Smooth muscle cell (in vitro differentiated cells): ENCODE data around the gene SIAE. TPM values are rescaled to one million over a fixed set of nuclear protein-coding genes. Genes with fewer than 3 reads are reported as not detected.

Source experiments
- DNase-seq: peaks from one replicate; lab custom pipeline; 2025; ENCODE audit not compliant: unreplicated experiment; lab: John Stamatoyannopoulos, UW
- H2AFZ ChIP-seq: fragments of 200-600 bp; sonication (generic); 2 replicates; pipeline ENCODE4 v1.6.0; 2016; ENCODE audit warnings: antibody characterized with exemption, low read depth, mild to moderate bottlenecking
- H3F3A ChIP-seq: fragments of 200-600 bp; sonication (generic); 2 replicates; pipeline ENCODE4 v1.6.0; 2017; ENCODE audit warnings: antibody characterized with exemption, low read depth
- H3K27ac ChIP-seq: fragments of 200-600 bp; sonication (generic); 2 replicates; pipeline ENCODE4 v1.5.1; 2016; ENCODE audit warnings: low read depth, mild to moderate bottlenecking
- H3K27me3 ChIP-seq: fragments of 200-600 bp; sonication (generic); 2 replicates; pipeline ENCODE4 v1.6.1; 2016; ENCODE audit warnings: low read depth, mild to moderate bottlenecking
- H3K36me3 ChIP-seq: fragments of 200-600 bp; sonication (generic); 2 replicates; pipeline ENCODE4 v1.5.1; 2016; ENCODE audit warnings: low read depth
- H3K4me1 ChIP-seq: fragments of 200-600 bp; sonication (generic); 2 replicates; pipeline ENCODE4 v1.5.1; 2016; ENCODE audit warnings: low read depth
- H3K4me2 ChIP-seq: fragments of 200-600 bp; sonication (generic); 2 replicates; pipeline ENCODE4 v1.6.0; 2016; ENCODE audit warnings: mild to moderate bottlenecking
- H3K4me3 ChIP-seq: fragments of 200-600 bp; sonication (generic); 2 replicates; pipeline ENCODE4 v1.5.1; 2016; ENCODE audit warnings: mild to moderate bottlenecking
- H3K79me2 ChIP-seq: fragments of 200-600 bp; sonication (generic); 2 replicates; pipeline ENCODE4 v1.6.0; 2016; ENCODE audit warnings: low read depth, mild to moderate bottlenecking
- H3K9ac ChIP-seq: fragments of 200-600 bp; sonication (generic); 2 replicates; pipeline ENCODE4 v1.6.0; 2016; ENCODE audit warnings: low read depth
- H3K9me3 ChIP-seq: fragments of 200-600 bp; sonication (generic); replicated peaks from 2 replicates; pipeline ENCODE4 v1.5.1; 2016; ENCODE audit warnings: low read depth
- H4K20me1 ChIP-seq: fragments of 200-600 bp; sonication (generic); 2 replicates; pipeline ENCODE4 v1.6.0; 2016; ENCODE audit warnings: low read depth
- WGBS: methylation state at CpG from one replicate; pipeline ENCODE4 v1.1.7; 2016; ENCODE audit warnings: low lambda C conversion rate; 5-methylcytosine and 5-hydroxymethylcytosine counted together
- polyA plus RNA-seq: library from polyadenylated mRNA; unstranded; fragments of >200 nt; fragmentation: Nextera tagmentation; extraction: Ambion mirVana; gene quantifications from 2 replicates; pipeline ENCODE4 v1.2.1, GENCODE V29; 2016
- small RNA-seq: library from RNA; depleted of rRNA; stranded (forward); fragments of <200 nt; gene quantifications from one replicate; pipeline ENCODE3, GENCODE V24; 2014
- total RNA-seq: library from RNA; depleted of rRNA; stranded (reverse); fragments of >200 nt; gene quantifications from 2 replicates; pipeline ENCODE4 v1.2.3, GENCODE V29; 2014
- TF ChIP-seq, protein P1 (sequence below): fragments of 200-600 bp; sonication (generic); IDR thresholded peaks from 2 replicates; pipeline ENCODE4 v1.5.1; 2017; ENCODE audit warnings: borderline replicate concordance, mild to moderate bottlenecking, antibody characterized with exemption; ENCODE audit not compliant: insufficient read depth, poor library complexity, severe bottlenecking

Gene SIAE
- total and polyA plus RNA-seq, 2 experiments from 2014 or later, result 11.5 to 12.5 TPM

DNA sequence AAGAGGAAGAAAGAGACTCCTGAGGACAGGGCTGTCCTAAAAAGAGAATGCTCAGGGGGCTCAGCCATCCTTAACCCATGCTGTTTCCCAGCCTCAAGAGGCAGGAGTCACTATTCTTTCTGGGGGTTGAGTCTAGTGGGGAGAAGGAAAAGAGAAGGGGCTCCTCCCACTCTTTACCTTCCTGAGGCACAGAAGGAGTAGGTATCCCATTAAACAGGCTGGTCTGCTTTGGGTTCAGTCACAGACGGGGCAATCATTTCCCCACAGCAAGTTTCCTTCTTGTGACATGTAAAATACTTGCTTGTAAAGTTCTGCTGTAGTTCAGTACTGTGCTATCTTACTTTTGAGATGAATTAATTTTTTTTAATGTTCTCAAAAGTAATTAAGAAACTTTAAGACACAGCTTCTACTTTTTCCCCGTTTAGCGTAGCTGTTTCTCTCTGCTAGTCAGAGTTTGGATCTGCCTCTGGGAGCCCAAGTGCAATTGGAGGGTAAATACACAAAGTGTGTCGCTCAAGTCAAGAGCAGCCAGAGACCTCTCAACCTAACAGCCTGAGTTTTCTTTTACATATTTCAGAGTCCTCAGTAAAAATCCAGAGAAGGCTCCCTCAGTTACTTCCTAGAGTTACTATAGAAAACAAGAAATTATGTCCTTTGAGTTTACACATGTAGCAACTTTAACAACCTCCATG is 88.7 kb downstream of the SIAE start:
- WGBS, result 77% methylated on average over 4 of the region's 4 CpGs
- Histone ChIP-seq H3K27me3 (no peaks in the 10 kb centered on the region), H3K27ac (no peak overlapping the region)

GRCh38 chr11:124583781-124584180 is 89.8 kb downstream of the SIAE start:
- 83% methylated on average over 8 of the region's 8 CpGs for WGBS
- no peak overlapping the region for H3K4me3 ChIP-seq
- H4K20me1 ChIP-seq, result no peaks in the 10 kb centered on the region
- no peaks in the 10 kb centered on the region for H3K9me3 ChIP-seq
- H3K36me3 ChIP-seq, result no peaks in the 10 kb centered on the region
- H3K27ac ChIP-seq, result no peak overlapping the region
- H3K79me2 ChIP-seq, result no peaks in the 10 kb centered on the region
- no peak overlapping the region for H3K4me2 ChIP-seq
- H3K9ac ChIP-seq, result no peak overlapping the region
- no peaks in the 10 kb centered on the region for H3K27me3 ChIP-seq
- TF ChIP-seq, protein P1, sequence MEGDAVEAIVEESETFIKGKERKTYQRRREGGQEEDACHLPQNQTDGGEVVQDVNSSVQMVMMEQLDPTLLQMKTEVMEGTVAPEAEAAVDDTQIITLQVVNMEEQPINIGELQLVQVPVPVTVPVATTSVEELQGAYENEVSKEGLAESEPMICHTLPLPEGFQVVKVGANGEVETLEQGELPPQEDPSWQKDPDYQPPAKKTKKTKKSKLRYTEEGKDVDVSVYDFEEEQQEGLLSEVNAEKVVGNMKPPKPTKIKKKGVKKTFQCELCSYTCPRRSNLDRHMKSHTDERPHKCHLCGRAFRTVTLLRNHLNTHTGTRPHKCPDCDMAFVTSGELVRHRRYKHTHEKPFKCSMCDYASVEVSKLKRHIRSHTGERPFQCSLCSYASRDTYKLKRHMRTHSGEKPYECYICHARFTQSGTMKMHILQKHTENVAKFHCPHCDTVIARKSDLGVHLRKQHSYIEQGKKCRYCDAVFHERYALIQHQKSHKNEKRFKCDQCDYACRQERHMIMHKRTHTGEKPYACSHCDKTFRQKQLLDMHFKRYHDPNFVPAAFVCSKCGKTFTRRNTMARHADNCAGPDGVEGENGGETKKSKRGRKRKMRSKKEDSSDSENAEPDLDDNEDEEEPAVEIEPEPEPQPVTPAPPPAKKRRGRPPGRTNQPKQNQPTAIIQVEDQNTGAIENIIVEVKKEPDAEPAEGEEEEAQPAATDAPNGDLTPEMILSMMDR, result no peak
- H3K4me1 ChIP-seq, result no peaks in the 10 kb centered on the region
- H3F3A ChIP-seq, result no peaks in the 10 kb centered on the region
- H2AFZ ChIP-seq, result no peak overlapping the region
- DNase-seq, result no peak

More for the DNA sequence above, 88.7 kb downstream of the SIAE start:
- Histone ChIP-seq H3K4me2 (no peak overlapping the region), H3F3A (no peaks in the 10 kb centered on the region), H3K4me3 (no peak overlapping the region), H3K79me2 (no peaks in the 10 kb centered on the region), H3K9me3 (no peaks in the 10 kb centered on the region), H2AFZ (peak overlapping the region; percentile 24), H3K36me3 (no peaks in the 10 kb centered on the region), H3K4me1 (no peaks in the 10 kb centered on the region), H4K20me1 (no peaks in the 10 kb centered on the region), H3K9ac (no peak overlapping the region)
- TF ChIP-seq, protein P1, result no peak
- DNase-seq, result no peak

Small RNAs within 50 kb of the gene (small RNA-seq; reads per million reads assigned to genes)
- not detected for gene RNA5SP352

Other genes starting within 250 kb of the SIAE start
- gene OR8B4, start 248.9 kb downstream of the SIAE start, total RNA-seq, result not detected in 2 replicates
- gene OR8B4, start 248.9 kb downstream of the SIAE start, polyA plus RNA-seq, result not detected in 2 replicates
- gene OR8B8, start 228.0 kb downstream of the SIAE start, total RNA-seq, result 0.04 TPM in 1 of 2 replicates, not detected in the other
- not detected in 2 replicates for gene OR8B8, start 228.0 kb downstream of the SIAE start, polyA plus RNA-seq
- gene OR8B12, start 130.1 kb downstream of the SIAE start, total RNA-seq, result not detected in 2 replicates
- gene OR8B12, start 130.1 kb downstream of the SIAE start, polyA plus RNA-seq, result not detected in 2 replicates
- not detected in 2 replicates for gene OR8A1, start 103.7 kb downstream of the SIAE start, total RNA-seq
- not detected in 2 replicates for gene OR8A1, start 103.7 kb downstream of the SIAE start, polyA plus RNA-seq
- gene PANX3, start 62.3 kb downstream of the SIAE start, total RNA-seq, result not detected in 2 replicates
- gene PANX3, start 62.3 kb downstream of the SIAE start, polyA plus RNA-seq, result not detected in 2 replicates
- 23.4 and 30.6 TPM in 2 replicates for gene TBRG1, start 50.9 kb downstream of the SIAE start, total RNA-seq
- gene TBRG1, start 50.9 kb downstream of the SIAE start, polyA plus RNA-seq, result 28.5 and 28.9 TPM in 2 replicates
- 6.1 and 12.2 TPM in 2 replicates for gene SPA17, start 165 bp upstream of the SIAE start, total RNA-seq
- 7.4 and 9.2 TPM in 2 replicates for gene SPA17, start 165 bp upstream of the SIAE start, polyA plus RNA-seq
- gene NRGN, start 66.2 kb upstream of the SIAE start, total RNA-seq, result 1.2 TPM in 1 of 2 replicates, not detected in the other
- 2.0 and 2.8 TPM in 2 replicates for gene NRGN, start 66.2 kb upstream of the SIAE start, polyA plus RNA-seq
- gene VSIG2, start 78.5 kb upstream of the SIAE start, total RNA-seq, result not detected in 2 replicates
- not detected in 2 replicates for gene VSIG2, start 78.5 kb upstream of the SIAE start, polyA plus RNA-seq
- gene ESAM, start 88.6 kb upstream of the SIAE start, total RNA-seq, result 0.31 and 0.76 TPM in 2 replicates
- gene ESAM, start 88.6 kb upstream of the SIAE start, polyA plus RNA-seq, result 0.94 and 1.5 TPM in 2 replicates
- gene MSANTD2, start 126.7 kb upstream of the SIAE start, total RNA-seq, result 18.8 and 25.3 TPM in 2 replicates
- 11.4 and 13.6 TPM in 2 replicates for gene MSANTD2, start 126.7 kb upstream of the SIAE start, polyA plus RNA-seq
- 8.9 and 10.4 TPM in 2 replicates for gene ROBO3, start 191.7 kb upstream of the SIAE start, total RNA-seq
- gene ROBO3, start 191.7 kb upstream of the SIAE start, polyA plus RNA-seq, result 10.8 and 12.8 TPM in 2 replicates
- not detected in 2 replicates for gene ROBO4, start 224.1 kb upstream of the SIAE start, total RNA-seq
- gene ROBO4, start 224.1 kb upstream of the SIAE start, polyA plus RNA-seq, result 0.06 and 0.40 TPM in 2 replicates
- gene HEPN1, start 245.5 kb upstream of the SIAE start, total RNA-seq, result not detected in 2 replicates
- not detected in 2 replicates for gene HEPN1, start 245.5 kb upstream of the SIAE start, polyA plus RNA-seq